Measurements from ENCODE around the gene ASCL5. TPM values are rescaled to one million over a fixed set of nuclear protein-coding genes. Genes with fewer than 3 reads are reported as not detected.
A peak's percentile ranks its signal among the peaks of the same experiment; 100 is the strongest.

ASCL5 gene
- total RNA-seq, 1 experiment from 2014 or later = 0.15 TPM

DNA sequence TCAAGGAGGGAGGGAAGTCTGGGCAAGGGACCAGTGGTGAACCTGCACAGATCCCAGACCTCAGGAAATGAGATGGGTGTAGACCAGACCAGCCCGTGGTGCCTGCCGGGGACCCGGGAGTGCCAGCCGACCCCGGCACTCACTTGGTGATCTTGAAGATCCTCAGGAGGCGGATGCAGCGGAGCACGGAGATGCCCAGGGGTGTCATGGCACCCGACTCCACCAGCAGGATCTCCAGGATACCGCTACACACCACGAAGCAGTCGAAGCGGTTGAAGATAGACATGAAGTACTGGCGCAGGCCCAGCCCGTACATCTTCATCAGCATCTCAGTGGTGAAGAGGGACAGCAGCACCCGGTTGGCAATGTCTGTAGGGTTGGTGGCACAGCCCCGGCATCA is 49.2 kb downstream of the ASCL5 start:
- Histone ChIP-seq H3K23ac (ENCODE audit: insufficient read length, low read depth, low read length) (no peak overlapping the region), H3K9ac (ENCODE audit: extremely low read depth, insufficient read length, low read length) (no peak overlapping the region), H2BK120ac (ENCODE audit: low read depth, low read length, poor library complexity, severe bottlenecking) (no peak overlapping the region), H2AFZ (ENCODE audit: low read length) (no peak overlapping the region), H2AK5ac (ENCODE audit: insufficient read length, low read length) (no peak overlapping the region), H2BK5ac (ENCODE audit: insufficient read length, low read length) (no peak overlapping the region), H2BK20ac (ENCODE audit: low read depth, low read length, poor library complexity, severe bottlenecking) (no peak overlapping the region), H3K4me2 (ENCODE audit: insufficient read depth, insufficient read length, low read length) (no peak overlapping the region), H3K27me3 (ENCODE audit: insufficient read depth, low read length) (no peaks in the 10 kb centered on the region), H3K18ac (ENCODE audit: insufficient read length, low read depth, low read length) (no peak overlapping the region), H3K4ac (ENCODE audit: low read depth, low read length) (no peak overlapping the region), H3T11ph (ENCODE audit: low read length) (no peak overlapping the region), H3K23me2 (ENCODE audit: insufficient read length, low read depth, low read length, poor library complexity, severe bottlenecking) (no peaks in the 10 kb centered on the region), H3K4me1 (ENCODE audit: insufficient read depth, low read length) (no peaks in the 10 kb centered on the region), H3K27ac (ENCODE audit: insufficient read length, low read depth, low read length) (no peak overlapping the region), H4K5ac (ENCODE audit: insufficient read length, low read depth, low read length) (no peak overlapping the region), H4K8ac (replicated peaks; ENCODE audit: insufficient read length, low read depth, low read length) (no peak overlapping the region), H2BK12ac (ENCODE audit: insufficient read length, low read depth, low read length) (no peak overlapping the region), H3K14ac (ENCODE audit: insufficient read depth, low read length) (peak overlapping the region; percentile 4; the same call in 1 of the 2 replicates), H2BK15ac (ENCODE audit: low read depth, low read length) (no peak overlapping the region), H3K79me2 (ENCODE audit: insufficient read depth, low read length) (no peaks in the 10 kb centered on the region), H3K56ac (ENCODE audit: insufficient read length, low read depth, low read length) (no peak overlapping the region), H3K79me1 (ENCODE audit: insufficient read depth, low read depth, low read length, poor library complexity, severe bottlenecking) (no peaks in the 10 kb centered on the region), H4K91ac (ENCODE audit: insufficient read length, low read depth, low read length) (no peak overlapping the region), H4K20me1 (ENCODE audit: control insufficient read depth, insufficient read depth, insufficient read length) (no peaks in the 10 kb centered on the region), H3K9me3 (ENCODE audit: control insufficient read depth, low read depth, low read length) (no peaks in the 10 kb centered on the region)
- DNase-seq = no peak
- H3K27ac Mint-ChIP-seq = no peak overlapping the region
- no peak overlapping the region for H3K4me3 Mint-ChIP-seq
- H3K36me3 Mint-ChIP-seq (ENCODE audit: insufficient read depth in 1 of 3, low read depth in 3 of 3) = no peaks in the 10 kb centered on the region
- no peak for TF ChIP-seq CTCF (conservative IDR thresholded peaks at IDR 0.05)
- H3K4me1 Mint-ChIP-seq = no peaks in the 10 kb centered on the region
- WGBS (ENCODE audit: extremely low coverage, insufficient read length, low lambda C conversion rate) = no CpG with 5 or more reads among the region's 17 CpGs
- H3K9me3 Mint-ChIP-seq = no peaks in the 10 kb centered on the region
- peaks cover 13% of the 10 kb centered on the region for H3K27me3 Mint-ChIP-seq (ENCODE audit: low read depth)
